Measurements from ENCODE around the gene SPINT1.

SPINT1 gene

DNA sequence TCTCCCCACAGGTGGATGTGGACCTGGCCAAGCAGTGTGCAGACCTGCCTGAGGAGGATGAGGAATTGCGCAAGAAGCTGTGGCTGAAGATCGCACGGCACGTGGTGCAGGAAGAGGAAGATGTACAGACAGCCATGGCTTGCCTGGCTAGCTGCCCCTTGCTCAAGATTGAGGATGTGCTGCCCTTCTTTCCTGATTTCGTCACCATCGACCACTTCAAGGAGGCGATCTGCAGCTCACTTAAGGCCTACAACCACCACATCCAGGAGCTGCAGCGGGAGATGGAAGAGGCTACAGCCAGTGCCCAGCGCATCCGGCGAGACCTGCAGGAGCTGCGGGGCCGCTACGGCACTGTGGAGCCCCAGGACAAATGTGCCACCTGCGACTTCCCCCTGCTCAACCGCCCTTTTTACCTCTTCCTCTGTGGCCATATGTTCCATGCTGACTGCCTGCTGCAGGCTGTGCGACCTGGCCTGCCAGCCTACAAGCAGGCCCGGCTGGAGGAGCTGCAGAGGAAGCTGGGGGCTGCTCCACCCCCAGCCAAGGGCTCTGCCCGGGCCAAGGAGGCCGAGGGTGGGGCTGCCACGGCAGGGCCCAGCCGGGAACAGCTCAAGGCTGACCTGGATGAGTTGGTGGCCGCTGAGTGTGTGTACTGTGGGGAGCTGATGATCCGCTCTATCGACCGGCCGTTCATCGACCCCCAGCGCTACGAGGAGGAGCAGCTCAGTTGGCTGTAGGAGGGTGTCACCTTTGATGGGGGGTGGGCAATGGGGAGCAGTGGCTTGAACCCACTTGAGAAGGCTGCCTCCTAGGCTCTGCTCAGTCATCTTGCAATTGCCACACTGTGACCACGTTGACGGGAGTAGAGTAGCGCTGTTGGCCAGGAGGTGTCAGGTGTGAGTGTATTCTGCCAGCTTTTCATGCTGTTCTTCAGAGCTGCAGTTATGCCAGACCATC is 59.0 kb downstream of the SPINT1 start:
- no peak for DNase-seq (ENCODE audit: low read depth)
- no peak overlapping the region for H3K4me3 ChIP-seq (ENCODE audit: low read depth, low read length)
- in situ Hi-C loops (cut with HindIII; ENCODE audit: low sequenced_read_pairs) = no loop called here
- no peak for TF ChIP-seq CTCF (IDR thresholded peaks at IDR 0.05; ENCODE audit: low read depth, low read length, missing control alignments)

- no peak for DNase-seq (ENCODE audit: low read depth)
- no peak for TF ChIP-seq CTCF (IDR thresholded peaks at IDR 0.05; ENCODE audit: low read depth, low read length, missing control alignments)
- in situ Hi-C loops (cut with HindIII; ENCODE audit: low sequenced_read_pairs) = loop anchor here (5.0 kb wide), 2 partner anchors 123 to 273 kb away; no protein-coding TSS in a partner anchor
- H3K4me3 ChIP-seq (ENCODE audit: low read depth, low read length) = no peak overlapping the region
Observed at GRCh38 chr15:40904552-40905201, 60.8 kb downstream of the SPINT1 start.

DNA sequence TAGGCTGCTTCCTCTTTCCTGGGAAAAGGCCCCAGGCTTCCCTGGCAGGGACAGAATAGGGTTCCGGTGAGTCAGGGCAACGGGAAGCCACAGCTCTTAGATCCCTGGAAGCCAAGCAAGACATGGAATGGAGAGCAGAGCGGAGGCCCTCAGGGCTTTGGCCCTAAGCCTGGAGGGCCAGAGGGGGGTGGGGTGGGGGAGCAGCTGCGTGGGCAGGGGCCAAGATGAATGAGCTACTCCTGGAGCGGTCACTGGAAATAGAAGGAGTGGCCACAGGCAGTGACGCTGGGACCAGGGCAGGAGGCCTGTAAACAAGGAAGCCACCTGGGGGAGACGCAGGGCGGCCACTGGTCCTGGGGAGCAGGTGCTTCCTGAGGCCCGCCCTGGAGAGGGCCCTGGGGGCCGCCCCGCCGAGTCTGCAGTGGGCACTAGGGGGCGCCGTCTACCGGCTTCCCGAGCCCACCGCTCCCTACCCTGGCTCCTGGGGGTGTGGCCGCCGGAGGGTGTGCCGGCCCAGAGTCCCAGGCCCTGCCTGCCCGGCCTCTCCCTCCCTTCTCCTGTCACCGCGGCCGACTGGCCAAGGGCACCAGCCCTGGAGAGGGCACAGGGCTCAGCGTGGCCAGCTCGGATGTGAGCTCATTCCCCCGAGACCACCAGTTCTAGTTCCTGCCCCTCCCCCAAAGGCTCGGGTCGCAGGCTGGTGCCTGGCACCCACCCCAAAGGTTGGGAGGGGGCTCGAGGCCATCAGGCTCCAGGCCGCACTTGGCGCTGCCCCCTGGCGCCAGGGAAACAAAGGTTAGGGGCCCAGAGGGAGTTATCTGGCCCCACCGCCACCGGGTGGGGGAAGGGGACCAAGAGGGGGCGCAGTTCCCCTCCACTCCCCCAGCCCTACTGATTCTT is 62.5 kb downstream of the SPINT1 start:
- in situ Hi-C loops (cut with HindIII; ENCODE audit: low sequenced_read_pairs) = loop anchor here (5.0 kb wide), 2 partner anchors 121 to 271 kb away; no protein-coding TSS in a partner anchor
- TF ChIP-seq CTCF (IDR thresholded peaks at IDR 0.05; ENCODE audit: low read depth, low read length, missing control alignments) = peak; percentile 73
- DNase-seq (ENCODE audit: low read depth) = peak; percentile 94
- peak overlapping the region; percentile 37 for H3K4me3 ChIP-seq (ENCODE audit: low read depth, low read length)

DNA sequence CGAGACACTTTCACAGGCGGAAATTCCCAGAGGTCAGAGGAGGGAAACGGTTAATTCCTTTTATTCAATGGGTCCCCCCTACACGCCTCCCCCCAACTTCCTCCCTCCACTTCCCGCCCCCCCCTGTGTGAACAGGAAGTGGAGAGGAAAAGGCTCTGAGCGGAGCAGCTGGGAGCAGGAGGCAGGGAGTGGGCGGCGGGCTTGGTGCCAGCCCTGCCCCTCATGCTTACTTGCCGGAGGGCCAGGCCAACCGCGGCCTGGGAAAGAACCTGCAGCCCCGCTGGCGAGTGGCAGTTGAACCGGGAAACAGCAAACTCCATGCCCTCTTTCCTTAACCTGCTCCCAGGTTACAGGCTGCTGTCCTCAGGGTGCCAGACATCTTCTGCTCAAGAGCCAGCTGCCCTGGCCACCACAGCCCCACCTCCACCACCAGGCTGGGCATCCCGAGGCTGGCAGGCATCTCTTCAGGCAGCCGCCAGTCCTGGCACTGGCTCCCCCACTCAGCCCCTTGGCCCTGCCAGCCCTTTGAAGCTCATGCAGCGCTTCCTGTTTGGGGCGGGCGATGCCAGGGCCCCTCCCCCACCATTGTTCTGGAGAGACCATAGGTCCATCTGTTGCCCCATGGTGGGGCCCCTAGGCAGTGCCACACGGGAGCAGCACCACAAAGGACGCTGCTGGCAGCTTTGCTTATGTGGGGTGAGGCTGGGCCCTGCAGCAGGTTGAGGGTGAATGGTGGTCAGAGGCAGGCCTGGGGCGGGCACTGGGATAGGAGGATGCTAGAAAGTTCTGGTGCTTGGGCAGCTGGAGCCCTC is 63.3 kb downstream of the SPINT1 start:
- DNase-seq (ENCODE audit: low read depth) = no peak
- H3K4me3 ChIP-seq (ENCODE audit: low read depth, low read length) = peak overlapping the region; percentile 37
- TF ChIP-seq CTCF (IDR thresholded peaks at IDR 0.05; ENCODE audit: low read depth, low read length, missing control alignments) = no peak
- in situ Hi-C loops (cut with HindIII; ENCODE audit: low sequenced_read_pairs) = loop anchor here (5.0 kb wide), 2 partner anchors 120 to 270 kb away; no protein-coding TSS in a partner anchor
